Activated CD8-positive, alpha-beta memory T cell treated with anti-CD3 and anti-CD28 coated beads, Interleukin-2, amount 50 U/mL, for 48 hours (primary cell): ENCODE measurements around the gene UBR7.

Experiments used
- DNase-seq: peaks from one replicate; pipeline ENCODE4 v3.0.0-alpha.2; 2020

UBR7 gene

DNA sequence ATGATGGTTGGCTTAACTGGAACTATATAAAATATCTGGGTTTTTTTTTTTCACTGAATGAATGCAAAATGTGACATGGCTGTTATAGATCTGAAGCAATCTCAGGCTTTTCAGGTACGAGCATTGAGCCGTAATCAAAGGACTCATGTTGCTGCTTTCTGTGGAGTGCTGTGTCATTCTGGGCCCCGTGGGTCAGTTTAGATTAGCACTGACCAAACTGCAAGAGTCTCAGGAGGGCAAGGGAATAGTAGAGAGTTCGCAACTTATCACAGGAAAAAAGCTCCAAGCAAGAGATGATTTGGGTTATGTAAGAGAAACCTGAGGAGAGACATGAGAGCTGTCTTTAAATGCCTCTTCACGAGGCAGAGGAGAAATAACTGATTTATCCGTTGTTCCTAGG is 59.1 kb downstream of the UBR7 start:
- no peak for DNase-seq

DNA sequence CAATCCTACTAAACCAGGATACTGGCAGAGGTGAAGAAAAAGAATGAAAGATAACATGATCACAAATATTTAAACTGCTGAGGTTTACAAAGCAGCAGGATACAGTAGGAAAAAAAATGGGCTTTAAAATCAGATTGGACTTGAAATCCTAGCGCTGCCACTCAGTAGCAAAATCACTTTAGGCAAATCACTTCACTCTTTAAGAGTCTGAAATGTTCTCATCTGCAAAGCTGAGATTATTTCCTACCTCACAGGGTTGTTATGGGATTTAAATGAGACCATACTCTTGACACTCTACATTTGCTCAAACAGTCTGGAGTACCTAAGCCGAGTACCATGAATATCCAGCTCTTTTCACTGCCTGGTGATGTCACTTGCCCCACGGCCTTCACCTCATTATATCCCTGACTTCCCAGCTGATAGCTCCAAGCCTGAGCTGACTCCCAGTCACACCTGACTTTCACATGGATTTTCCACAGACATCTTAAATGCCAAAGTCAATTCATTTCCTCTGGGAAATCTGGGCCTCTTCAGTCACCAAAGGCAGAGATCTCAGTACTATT is 60.2 kb downstream of the UBR7 start:
- no peak for DNase-seq

DNA sequence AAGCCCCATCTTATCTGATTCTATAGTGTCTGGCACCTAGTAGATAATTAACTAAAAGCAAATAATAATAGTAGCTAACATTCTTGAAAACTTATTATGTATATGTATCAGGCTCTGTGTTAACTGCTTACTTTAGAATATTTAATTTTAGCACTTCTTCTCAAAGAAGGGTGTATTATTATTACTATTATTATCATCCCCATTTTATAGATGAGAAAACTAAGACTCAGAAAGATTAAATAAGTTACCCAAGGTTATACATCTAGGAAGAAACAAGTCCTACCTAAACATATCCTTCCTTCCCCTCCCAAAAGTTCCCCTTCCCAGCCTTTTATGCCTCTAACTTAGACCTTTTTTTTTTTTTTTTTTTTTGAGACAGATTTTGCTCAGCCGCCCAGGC is 61.4 kb downstream of the UBR7 start:
- no peak for DNase-seq

DNA sequence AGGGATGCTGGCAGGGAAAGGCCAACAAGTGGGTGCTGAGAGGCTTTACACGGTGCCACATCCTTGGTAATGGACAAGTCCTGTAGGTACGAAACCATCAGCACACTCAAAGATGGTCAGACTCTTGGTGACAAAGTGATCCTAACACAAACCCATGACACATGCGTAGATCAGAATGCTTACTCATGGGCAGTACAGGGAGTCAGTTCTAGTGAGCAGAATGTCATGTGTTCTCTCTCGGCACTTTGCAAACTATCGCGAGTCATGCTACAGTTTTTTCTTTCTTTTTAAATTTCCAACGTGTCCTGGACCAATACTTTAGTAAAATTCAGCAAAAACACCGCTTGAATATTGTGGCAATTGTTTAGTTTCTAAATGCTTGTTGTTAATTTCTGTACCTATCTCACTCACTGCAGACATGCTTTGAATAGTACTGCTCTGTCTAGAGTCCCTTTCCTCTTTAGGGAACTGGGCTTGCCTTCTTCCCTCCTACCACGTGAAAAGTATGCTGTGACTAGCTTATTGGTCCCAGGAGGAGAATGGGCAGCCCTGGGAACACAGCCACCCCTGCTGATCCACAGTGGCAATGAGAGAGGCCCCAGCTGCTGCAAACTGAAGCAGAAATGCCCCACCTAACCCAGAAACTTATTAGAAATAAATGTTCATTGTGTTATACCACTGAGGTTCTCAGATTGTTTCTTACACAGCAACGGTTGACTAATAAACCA is 62.4 kb downstream of the UBR7 start:
- no peak for DNase-seq

DNA sequence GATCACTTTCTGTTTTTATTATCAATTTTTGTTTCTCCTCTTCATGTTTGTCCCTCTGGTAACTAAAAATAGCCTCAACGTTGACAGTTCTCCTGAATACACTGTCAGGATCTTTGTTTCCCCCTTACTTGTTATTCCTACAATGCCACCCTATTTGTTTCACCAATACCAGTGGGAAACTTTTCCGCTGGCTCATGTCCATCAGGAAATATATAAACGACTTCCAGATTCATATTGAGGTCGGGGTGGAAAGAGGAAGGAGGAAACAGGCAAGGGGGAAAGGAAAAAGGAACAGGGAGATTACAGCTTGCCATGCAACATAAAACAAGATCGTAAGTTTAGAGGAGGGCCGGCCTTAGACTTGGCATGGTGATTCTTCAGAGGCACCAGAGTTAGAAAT is 64.1 kb downstream of the UBR7 start:
- no peak for DNase-seq

DNA sequence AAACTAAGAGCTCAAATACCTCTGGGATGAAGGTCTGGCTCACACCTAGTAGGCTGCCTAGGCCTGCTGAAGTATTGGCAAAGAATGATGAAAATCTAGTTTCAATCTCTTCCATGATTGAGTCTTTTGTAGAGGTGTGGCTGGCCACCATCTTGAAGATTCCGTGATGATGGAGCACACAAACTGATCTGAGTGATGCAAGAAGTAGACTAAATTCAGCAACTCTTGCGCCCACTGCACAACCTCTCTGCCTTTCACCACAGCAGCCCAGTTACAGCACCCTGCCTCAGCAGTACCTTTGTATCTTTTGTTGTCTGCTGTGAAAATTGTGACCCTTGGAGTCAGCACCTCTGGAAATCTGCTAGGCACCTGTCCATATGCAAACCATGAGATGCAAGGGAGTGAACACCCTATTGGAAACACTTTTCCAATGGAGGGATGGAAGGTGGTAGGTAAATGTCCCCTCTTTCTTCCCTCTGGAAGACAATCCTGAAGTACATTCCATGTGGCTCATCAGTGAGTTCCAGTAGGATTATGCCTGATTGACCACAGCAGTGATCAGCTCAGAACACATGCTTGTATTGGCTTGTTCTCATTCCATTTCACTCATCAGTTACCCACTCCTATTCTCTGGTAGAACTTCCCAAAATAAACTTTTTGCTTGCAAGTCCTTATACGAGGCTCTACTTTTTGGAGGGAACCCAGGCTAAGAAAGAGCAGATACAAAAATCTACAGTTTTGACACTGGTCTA is 67.2 kb downstream of the UBR7 start:
- DNase-seq: no peak

DNA sequence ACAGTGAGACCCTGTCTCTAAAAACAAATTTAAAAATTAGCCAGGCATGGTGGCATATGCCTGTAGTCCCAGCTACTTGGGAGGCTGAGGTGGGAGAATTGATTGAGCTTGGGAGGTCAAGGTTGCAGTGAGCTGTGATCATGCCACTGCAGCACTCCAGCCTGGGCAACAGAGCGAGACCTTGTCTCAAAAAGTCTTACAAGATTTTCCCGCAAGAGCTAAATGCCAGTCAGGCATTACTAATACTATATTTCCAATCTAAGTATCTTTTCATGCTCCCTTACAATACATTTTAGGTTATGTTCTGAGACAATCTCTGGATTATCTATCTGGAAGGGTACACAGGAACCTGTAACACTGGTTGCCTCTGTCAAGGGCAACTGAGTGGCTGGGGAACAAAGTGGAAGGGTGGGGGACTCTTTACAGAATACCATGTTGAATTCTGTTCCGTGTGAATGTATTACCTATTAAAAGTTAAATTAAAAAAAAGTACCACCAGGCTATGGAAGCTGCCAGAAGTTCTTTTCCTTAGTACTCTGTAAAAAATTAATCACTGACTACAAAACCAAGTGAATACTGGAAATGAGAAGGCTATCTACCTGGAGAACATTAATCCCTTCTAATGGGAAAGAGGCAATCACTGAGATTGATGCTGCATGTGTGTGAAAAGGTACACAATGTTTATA is 69.1 kb downstream of the UBR7 start:
- no peak for DNase-seq
